Neural cell (in vitro differentiated cells): ENCODE data around the gene FREM3. TPM values are rescaled to one million over a fixed set of nuclear protein-coding genes. Genes with fewer than 3 reads are reported as not detected.

Source experiments
- H2AFZ ChIP-seq: fragments of 200-600, 300-800 bp; sonication (generic), shearing (Covaris generic); 2 replicates; pipeline ENCODE4 v1.6.0; 2014; ENCODE audit warnings: low read depth, mild to moderate bottlenecking, antibody characterized with exemption, low read length, moderate library complexity
- H3F3A ChIP-seq: fragments of 200-600 bp; shearing (Covaris generic); 2 replicates; pipeline ENCODE4 v1.6.1; 2016; ENCODE audit warnings: mild to moderate bottlenecking, moderate library complexity, mixed read lengths, antibody characterized with exemption, low read length; ENCODE audit not compliant: insufficient read depth, poor library complexity, severe bottlenecking
- H3K27ac ChIP-seq: fragments of 200-600, 300-800 bp; sonication (generic), shearing (Covaris generic); 2 replicates; pipeline ENCODE4 v1.5.1; 2014; ENCODE audit warnings: mild to moderate bottlenecking, low read length, moderate library complexity
- H3K27me3 ChIP-seq: fragments of 300-800, 200-600 bp; sonication (generic), shearing (Covaris generic); 2 replicates; pipeline ENCODE4 v1.6.0; 2014; ENCODE audit warnings: mild to moderate bottlenecking, low read depth, low read length, moderate library complexity; ENCODE audit not compliant: insufficient read depth
- H3K36me3 ChIP-seq: fragments of 300-800, 200-600 bp; sonication (generic), shearing (Covaris generic); 2 replicates; pipeline ENCODE4 v1.5.1; 2014; ENCODE audit warnings: mild to moderate bottlenecking, antibody characterized with exemption, low read length, moderate library complexity; ENCODE audit not compliant: insufficient read depth
- H3K4me2 ChIP-seq: fragments of 300-800, 200-600 bp; sonication (generic), shearing (Covaris generic); 2 replicates; pipeline ENCODE4 v1.6.0; 2014; ENCODE audit warnings: mild to moderate bottlenecking, low read length
- H3K4me3 ChIP-seq: fragments of 300-800, 200-600 bp; sonication (generic), shearing (Covaris generic); 2 replicates; pipeline ENCODE4 v1.5.1; 2014; ENCODE audit warnings: mild to moderate bottlenecking, low read length, moderate library complexity
- H3K79me2 ChIP-seq: fragments of 200-600 bp; shearing (Covaris generic); replicated peaks from 2 replicates; pipeline ENCODE4 v1.6.0; 2014; ENCODE audit warnings: mild to moderate bottlenecking, low read length, moderate library complexity; ENCODE audit not compliant: insufficient read depth
- H3K9ac ChIP-seq: fragments of 300-800, 200-600 bp; sonication (generic), shearing (Covaris generic); 2 replicates; pipeline ENCODE4 v1.6.1; 2016; ENCODE audit warnings: mild to moderate bottlenecking, low read length, mixed read lengths
- H3K9me2 ChIP-seq: fragments of 200-600 bp; shearing (Covaris generic); 2 replicates; pipeline ENCODE4 v1.6.1; 2016; ENCODE audit warnings: mild to moderate bottlenecking, low read length, mixed read lengths; ENCODE audit not compliant: insufficient read depth
- H3K9me3 ChIP-seq: fragments of 200-600, 300-800 bp; sonication (generic), shearing (Covaris generic); 2 replicates; pipeline ENCODE4 v1.6.1; 2016; ENCODE audit warnings: mild to moderate bottlenecking, mixed run types, low read length, moderate library complexity, mixed read lengths
- H4K20me1 ChIP-seq: fragments of 200-600 bp; shearing (Covaris generic); 2 replicates; pipeline ENCODE4 v1.6.1; 2016; ENCODE audit warnings: mild to moderate bottlenecking, mixed run types; ENCODE audit not compliant: insufficient read depth
- CTCF ChIP-seq: fragments of 450-650 bp; IDR thresholded peaks from 2 replicates; pipeline ENCODE4 v1.5.1; 2014; ENCODE audit warnings: antibody characterized with exemption, mild to moderate bottlenecking, moderate library complexity; ENCODE audit not compliant: poor library complexity, severe bottlenecking
- EP300 ChIP-seq: fragments of 450-650 bp; conservative IDR thresholded peaks from 2 replicates; pipeline ENCODE4 v1.6.1; 2014; ENCODE audit warnings: antibody characterized with exemption, mild to moderate bottlenecking, moderate library complexity; ENCODE audit not compliant: poor library complexity, severe bottlenecking
- EZH2 ChIP-seq: fragments of 200-600, 300-800 bp; shearing (Covaris generic), sonication (generic); IDR thresholded peaks from 2 replicates; pipeline ENCODE4 v1.6.1; 2014; ENCODE audit warnings: antibody characterized with exemption, low read length, borderline replicate concordance, mild to moderate bottlenecking; ENCODE audit not compliant: insufficient read depth, poor library complexity, severe bottlenecking
- MXI1 ChIP-seq: fragments of 450-650 bp; conservative IDR thresholded peaks from 2 replicates; pipeline ENCODE4 v1.6.1; 2014; ENCODE audit warnings: antibody characterized with exemption, mild to moderate bottlenecking; ENCODE audit not compliant: poor library complexity, severe bottlenecking
- POLR2AphosphoS5 ChIP-seq: IDR thresholded peaks from 2 replicates; pipeline ENCODE4 v1.6.1; 2012
- RAD21 ChIP-seq: fragments of 450-650 bp; conservative IDR thresholded peaks from 2 replicates; pipeline ENCODE4 v1.6.1; 2014; ENCODE audit warnings: antibody characterized with exemption, mild to moderate bottlenecking, moderate library complexity
- REST ChIP-seq: IDR thresholded peaks from 2 replicates; pipeline ENCODE4 v1.6.1; 2012; ENCODE audit warnings: borderline replicate concordance
- SMC3 ChIP-seq: fragments of 450-650 bp; conservative IDR thresholded peaks from 2 replicates; pipeline ENCODE4 v1.6.1; 2014; ENCODE audit warnings: antibody characterized with exemption, mild to moderate bottlenecking, moderate library complexity; ENCODE audit not compliant: poor library complexity
- TAF1 ChIP-seq: IDR thresholded peaks from 2 replicates; pipeline ENCODE4 v1.6.1; 2012; ENCODE audit warnings: low read depth
- polyA plus RNA-seq: library from polyadenylated mRNA; depleted of rRNA; stranded (reverse); fragments of >200 nt; gene quantifications from 2 replicates; pipeline ENCODE4 v1.2.3, GENCODE V29; 2014

The FREM3 gene
- polyA plus RNA-seq, 1 donor from 2014 or later, result 0.35 TPM

- TF ChIP-seq POLR2AphosphoS5, result no peak
- no peak for TF ChIP-seq REST
- TF ChIP-seq EP300, result no peak
- TF ChIP-seq TAF1, result no peak
- TF ChIP-seq RAD21, result no peak
- TF ChIP-seq SMC3, result no peak
- no peak for TF ChIP-seq MXI1
- TF ChIP-seq CTCF, result no peak
- no peak for TF ChIP-seq EZH2
- no peak overlapping the region for H3K9ac ChIP-seq
- no peaks in the 10 kb centered on the region for H3K9me3 ChIP-seq
- no peaks in the 10 kb centered on the region for H3K79me2 ChIP-seq
- no peaks in the 10 kb centered on the region for H3K9me2 ChIP-seq
- H3K27ac ChIP-seq, result no peak overlapping the region
- H3K4me2 ChIP-seq, result no peak overlapping the region
- H4K20me1 ChIP-seq, result no peaks in the 10 kb centered on the region
- no peaks in the 10 kb centered on the region for H3K27me3 ChIP-seq
- no peak overlapping the region for H3K4me3 ChIP-seq
- no peaks in the 10 kb centered on the region for H3F3A ChIP-seq
- no peak overlapping the region for H2AFZ ChIP-seq
- H3K36me3 ChIP-seq, result peaks cover 27% of the 10 kb centered on the region
These were observed 160.8 kb downstream of the FREM3 start for GRCh38 chr4:143539670-143540023.

- Histone ChIP-seq H3K27me3 (no peaks in the 10 kb centered on the region), H3K27ac (no peak overlapping the region), H4K20me1 (no peaks in the 10 kb centered on the region), H3F3A (no peaks in the 10 kb centered on the region), H3K9ac (no peak overlapping the region), H3K4me3 (no peak overlapping the region), H3K79me2 (no peaks in the 10 kb centered on the region), H3K36me3 (peaks cover 28% of the 10 kb centered on the region), H2AFZ (no peak overlapping the region), H3K9me2 (no peaks in the 10 kb centered on the region), H3K9me3 (no peaks in the 10 kb centered on the region), H3K4me2 (no peak overlapping the region)
- TF ChIP-seq CTCF, result no peak
- TF ChIP-seq EP300, result no peak
- TF ChIP-seq RAD21, result no peak
- TF ChIP-seq SMC3, result no peak
- no peak for TF ChIP-seq EZH2
These were observed 161.4 kb downstream of the FREM3 start for GRCh38 chr4:143538979-143539669.
